Measurements from ENCODE around the gene SRGAP1.

SRGAP1 gene

GRCh38 chr12:63937378-63938316 is 93.1 kb downstream of the SRGAP1 start:
- DNase-seq (ENCODE audit: low read depth in 2 of 2) = no peak

GRCh38 chr12:63940310-63941005 is 96.0 kb downstream of the SRGAP1 start:
- DNase-seq (ENCODE audit: low read depth in 2 of 2) = no peak

- DNase-seq (ENCODE audit: low read depth in 2 of 2) = no peak
Observed at GRCh38 chr12:63941166-63941800, 96.8 kb downstream of the SRGAP1 start.

DNA sequence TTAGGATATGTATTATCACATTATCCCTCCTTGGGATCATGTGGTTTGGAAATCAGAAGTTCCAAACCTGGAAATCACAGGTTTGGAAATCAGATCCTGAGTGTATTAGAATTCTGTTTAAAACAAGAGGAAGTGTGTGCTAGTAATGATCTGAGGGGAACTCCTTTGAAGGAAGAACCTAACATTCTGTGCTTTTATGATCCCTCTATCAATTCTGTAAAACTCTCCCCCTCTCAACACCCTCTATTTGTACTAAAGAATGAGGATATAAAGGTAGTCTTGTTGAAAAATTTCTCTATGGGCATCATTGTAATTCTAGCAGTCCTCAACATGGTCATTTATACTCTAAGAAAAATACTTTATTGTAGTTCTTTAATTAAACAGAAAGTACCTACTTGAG is 97.4 kb downstream of the SRGAP1 start:
- DNase-seq (ENCODE audit: low read depth in 2 of 2) = no peak

- DNase-seq (ENCODE audit: low read depth in 2 of 2) = no peak
Observed at GRCh38 chr12:63942464-63943241, 98.2 kb downstream of the SRGAP1 start.

DNA sequence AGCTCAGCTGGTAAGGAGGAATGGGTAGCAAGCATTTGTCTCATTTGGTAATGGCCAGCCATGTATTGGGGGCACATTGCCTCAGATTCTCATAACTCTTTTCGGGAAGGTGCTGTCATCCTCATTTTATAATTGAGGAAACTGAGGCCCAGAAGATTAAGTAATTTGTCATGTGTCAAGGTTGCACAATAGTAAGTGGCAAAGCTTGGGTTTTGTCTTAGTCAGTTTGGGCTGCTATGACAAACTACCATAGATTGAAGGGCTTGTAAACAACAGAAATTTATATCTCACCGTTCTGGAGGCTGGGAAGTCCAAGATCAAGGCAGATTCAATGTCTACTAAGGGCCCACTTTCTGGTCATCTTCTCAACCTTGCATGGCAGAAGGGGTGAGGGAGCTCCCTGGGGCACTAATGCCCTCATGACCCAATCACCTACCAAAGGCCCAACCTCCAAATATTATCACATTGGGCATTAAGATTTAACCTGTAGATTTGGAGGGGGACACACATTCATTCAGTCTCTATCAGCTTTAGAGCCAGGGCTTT is 99.6 kb downstream of the SRGAP1 start:
- no peak for DNase-seq (ENCODE audit: low read depth in 2 of 2)

DNA sequence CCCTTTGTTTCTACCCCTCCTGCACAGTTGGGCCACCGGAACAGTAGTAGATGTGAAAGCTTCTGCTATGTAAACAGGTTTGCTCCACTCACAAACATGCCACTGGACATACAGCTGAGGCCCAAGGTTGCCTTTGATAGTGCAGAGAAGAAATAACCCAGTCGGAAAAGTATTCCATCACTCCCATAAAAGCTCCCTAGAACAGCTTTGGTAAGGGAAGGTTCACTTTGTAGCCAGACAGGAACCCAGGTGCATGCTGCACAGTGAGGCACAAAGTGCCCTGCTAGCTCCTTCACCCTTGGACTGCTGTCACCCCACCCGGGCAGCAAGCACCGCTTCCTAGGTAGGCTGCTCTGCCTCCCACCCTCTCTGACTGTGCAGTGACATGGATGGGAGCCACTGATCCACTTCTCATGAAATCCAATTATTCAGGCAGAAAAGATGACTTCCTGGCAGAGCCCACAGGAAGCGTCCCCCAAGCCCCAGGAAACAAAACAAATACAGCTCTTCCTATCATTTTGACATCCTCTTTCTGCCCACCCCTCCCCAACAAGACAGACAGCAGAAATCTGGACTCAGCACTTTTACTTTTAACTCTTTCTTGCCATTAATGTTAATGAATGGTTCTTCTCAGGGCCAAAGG is 100.2 kb downstream of the SRGAP1 start:
- DNase-seq (ENCODE audit: low read depth in 2 of 2) = no peak

DNA sequence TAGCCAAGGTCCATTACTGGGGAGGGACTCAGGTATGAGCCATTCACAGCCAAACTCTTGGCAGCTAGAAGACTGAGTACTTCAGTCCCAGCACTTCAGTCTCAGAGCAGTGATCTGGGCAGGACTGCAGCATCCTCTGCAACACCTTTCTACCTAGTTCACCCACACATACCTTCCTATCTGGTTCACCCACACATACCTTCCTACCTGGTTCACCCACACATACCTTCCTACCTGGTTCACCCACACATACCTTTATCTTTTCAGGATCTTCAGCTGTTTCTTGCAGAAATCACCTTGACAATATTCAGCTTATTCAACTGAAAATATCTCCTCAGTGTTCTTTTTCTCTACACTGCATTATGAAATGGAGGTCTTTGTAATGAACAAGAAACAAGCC is 101.3 kb downstream of the SRGAP1 start:
- DNase-seq (ENCODE audit: low read depth in 2 of 2) = no peak

DNA sequence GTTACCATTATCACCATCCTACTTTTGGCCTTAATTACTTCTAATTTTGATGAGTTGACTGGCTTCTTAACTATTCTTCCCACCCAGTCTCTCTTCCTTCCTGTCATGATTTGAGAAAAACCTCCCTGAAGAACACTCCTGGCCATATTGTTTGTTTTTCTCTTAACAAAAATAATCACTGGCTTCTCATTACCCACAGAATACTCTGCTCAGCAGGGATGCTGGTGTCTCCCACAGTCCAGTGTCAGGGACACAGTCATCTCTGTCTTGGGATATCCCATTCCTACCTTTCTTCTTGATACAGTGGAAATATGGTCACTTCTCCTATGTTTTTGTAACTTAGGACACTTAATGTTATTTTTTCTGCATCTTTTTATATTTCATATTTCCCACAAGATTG is 103.7 kb downstream of the SRGAP1 start:
- no peak for DNase-seq (ENCODE audit: low read depth in 2 of 2)

DNA sequence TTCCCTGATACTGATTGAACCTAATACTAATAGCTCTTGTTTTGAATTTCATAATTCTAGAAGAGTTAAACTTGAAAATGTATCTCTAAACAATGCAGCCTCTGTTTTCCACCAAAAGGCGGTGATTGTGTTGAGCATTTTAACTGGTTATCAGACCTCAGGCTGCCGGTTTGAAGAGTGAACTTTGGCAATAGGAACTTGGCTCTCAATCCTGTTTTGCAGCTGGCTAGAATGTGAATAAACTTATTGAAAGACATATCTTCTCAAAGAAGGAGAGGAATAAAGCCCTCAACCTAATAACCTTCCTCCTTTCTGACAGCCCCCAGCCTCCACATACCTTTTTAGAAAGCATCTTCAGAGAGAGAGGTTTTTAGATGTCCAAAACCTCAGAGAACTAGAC is 105.4 kb downstream of the SRGAP1 start:
- no peak for DNase-seq (ENCODE audit: low read depth in 2 of 2)

- no peak for DNase-seq (ENCODE audit: low read depth in 2 of 2)
Observed at GRCh38 chr12:63952995-63953394, 108.5 kb downstream of the SRGAP1 start.

GRCh38 chr12:63955831-63956666 is 111.5 kb downstream of the SRGAP1 start:
- no peak for DNase-seq (ENCODE audit: low read depth in 2 of 2)

DNA sequence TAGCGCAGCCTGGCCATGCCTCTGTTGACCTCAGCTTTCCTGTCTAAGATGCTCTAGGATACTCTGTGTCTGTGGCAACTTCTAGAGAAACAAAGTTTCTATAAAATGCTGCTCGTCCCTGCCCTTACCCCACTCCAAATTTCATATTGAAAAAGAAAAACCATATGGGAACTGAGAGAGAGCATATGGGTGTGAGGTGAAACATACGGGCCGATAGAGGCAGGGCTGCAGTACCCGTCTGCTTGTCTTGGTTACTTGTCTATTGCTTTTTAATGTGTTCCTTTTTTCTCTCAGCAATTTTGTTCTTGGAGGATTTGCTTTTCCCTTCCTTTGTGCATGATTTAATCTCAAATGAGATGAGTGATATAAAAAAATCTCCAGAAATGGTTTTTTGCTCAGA is 113.0 kb downstream of the SRGAP1 start:
- DNase-seq (ENCODE audit: low read depth in 2 of 2) = no peak

DNA sequence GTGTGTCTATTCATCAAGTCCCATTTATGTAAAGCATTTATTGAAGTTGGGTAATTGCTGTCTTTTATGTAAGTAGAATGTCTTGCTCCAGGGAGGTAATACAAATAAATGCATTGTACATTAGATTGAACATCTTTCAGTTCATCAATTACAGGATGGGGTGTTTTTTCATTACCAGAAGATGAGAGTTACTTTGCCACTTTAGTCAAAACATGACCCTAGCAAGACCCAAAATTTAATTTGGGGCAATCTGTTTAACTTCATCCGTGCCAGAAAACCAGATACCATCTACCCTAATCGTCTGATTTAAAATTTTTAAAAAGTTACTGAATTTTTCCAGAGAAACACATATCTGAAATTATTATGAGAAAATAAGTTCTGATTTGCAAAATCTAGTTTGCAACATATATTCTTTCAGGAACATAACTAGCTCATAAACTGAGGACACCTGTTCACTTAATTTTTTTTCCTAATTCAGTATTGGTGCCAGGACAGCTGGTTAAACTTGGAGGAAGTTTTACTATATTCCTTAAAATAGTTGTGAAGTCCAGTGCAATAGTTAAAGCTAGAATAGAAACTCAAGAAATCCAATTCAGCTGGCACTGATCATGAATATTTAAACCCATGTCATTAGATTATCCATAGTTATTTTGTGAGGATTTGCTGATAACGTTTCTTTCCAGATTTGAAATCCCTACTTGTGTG is 114.5 kb downstream of the SRGAP1 start:
- DNase-seq (ENCODE audit: low read depth in 2 of 2) = no peak

DNA sequence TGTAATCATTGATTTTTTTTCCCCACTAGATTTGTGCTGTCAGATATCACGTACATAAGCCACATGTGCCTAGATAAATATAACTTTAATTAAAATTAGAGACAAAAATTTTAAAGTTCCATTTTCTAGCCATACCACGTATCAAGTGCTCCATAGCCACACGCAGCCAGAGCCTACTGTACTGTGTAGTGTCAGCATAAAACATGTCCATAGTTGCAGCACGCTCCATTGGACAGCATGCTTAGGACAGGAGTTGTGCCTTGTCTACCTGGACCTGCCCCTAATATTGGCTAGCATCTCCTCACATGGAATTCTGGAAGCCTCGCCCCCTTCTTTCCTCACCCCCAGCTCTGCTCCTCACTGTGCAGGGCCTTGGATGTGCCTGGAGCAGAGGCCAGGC is 116.5 kb downstream of the SRGAP1 start:
- DNase-seq (ENCODE audit: low read depth in 2 of 2) = no peak

DNA sequence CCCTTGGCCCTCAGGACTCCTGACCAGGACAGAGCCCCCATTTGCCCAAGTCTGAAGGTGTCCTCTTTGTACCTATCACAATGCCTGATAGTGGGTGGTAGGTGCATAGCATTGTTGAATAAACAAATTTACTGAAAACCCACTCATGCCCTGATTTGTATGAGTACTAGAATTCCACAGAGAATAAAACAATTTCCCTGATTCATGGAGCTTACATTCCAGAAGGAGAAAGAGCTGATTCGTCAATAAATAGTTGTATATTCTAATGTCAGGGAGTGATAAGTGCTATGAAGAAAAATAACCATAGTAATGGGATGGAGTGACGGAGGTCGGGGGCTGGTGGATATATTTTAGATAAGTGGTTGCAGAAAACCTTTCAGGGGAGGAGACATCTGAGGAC is 117.0 kb downstream of the SRGAP1 start:
- no peak for DNase-seq (ENCODE audit: low read depth in 2 of 2)

GRCh38 chr12:63963868-63964267 is 119.4 kb downstream of the SRGAP1 start:
- DNase-seq (ENCODE audit: low read depth in 2 of 2) = no peak

- DNase-seq (ENCODE audit: low read depth in 2 of 2) = no peak
Observed at GRCh38 chr12:63964301-63964700, 119.8 kb downstream of the SRGAP1 start.

- DNase-seq (ENCODE audit: low read depth in 2 of 2) = no peak
Observed at GRCh38 chr12:63965936-63966605, 121.6 kb downstream of the SRGAP1 start.

Measured in stimulated activated CD8-positive, alpha-beta memory T cell treated with anti-CD3 and anti-CD28 coated beads, Interleukin-2, amount 100 ng/mL, for 1 hour (primary cell).